H1 (cell line): ENCODE measurements around the gene WDR45. TPM values are rescaled to one million over a fixed set of nuclear protein-coding genes. Genes with fewer than 3 reads are reported as not detected.

ENCODE experiments used
- CREB1 ChIP-seq: IDR thresholded peaks from 2 replicates; pipeline ENCODE4 v1.6.1; 2012; ENCODE audit warnings: inconsistent platforms
- CTBP2 ChIP-seq: IDR thresholded peaks from 2 replicates; pipeline ENCODE4 v1.7.0; 2011; ENCODE audit warnings: borderline replicate concordance, mild to moderate bottlenecking, moderate library complexity, mixed read lengths, low read length; ENCODE audit not compliant: insufficient read depth, insufficient read length
- CTCF ChIP-seq, 3 experiments: IDR thresholded peaks; 1 replicate in 2 of 3; 2 replicates in 1 of 3; pipeline versions ENCODE4 v1.5.1 to v1.6.1; 2011; ENCODE audit warnings: low read length in 3 of 3, mild to moderate bottlenecking in 3 of 3, inconsistent platforms in 2 of 3, low read depth in 1 of 3, moderate library complexity in 1 of 3; ENCODE audit not compliant: insufficient read depth in 1 of 3; ENCODE audit errors: control extremely low read depth in 1 of 3
- EGR1 ChIP-seq: IDR thresholded peaks from 2 replicates; pipeline ENCODE4 v1.6.1; 2011; ENCODE audit warnings: low read depth, low read length, borderline replicate concordance
- GABPA ChIP-seq: IDR thresholded peaks from 2 replicates; pipeline ENCODE4 v1.6.1; 2011; ENCODE audit warnings: mild to moderate bottlenecking, low read length, moderate library complexity, borderline replicate concordance; ENCODE audit not compliant: insufficient read depth
- KDM1A ChIP-seq: fragments of 200-600, 300-600 bp; sonication (generic); IDR thresholded peaks from 2 replicates; pipeline ENCODE4 v1.7.1; 2016; ENCODE audit warnings: mild to moderate bottlenecking, low read length, borderline replicate concordance
- NRF1 ChIP-seq: IDR thresholded peaks from 2 replicates; pipeline ENCODE4 v1.6.1; 2011; ENCODE audit warnings: mild to moderate bottlenecking, low read depth, low read length, improper control_type of control experiment
- RAD21 ChIP-seq, 2 experiments: IDR thresholded peaks in 1 of 2; conservative IDR thresholded peaks in 1 of 2; 2 replicates each; pipeline ENCODE4 v1.6.1; 2011; ENCODE audit warnings: low read depth in 2 of 2, low read length in 2 of 2, improper control_type of control experiment in 1 of 2, inconsistent platforms in 1 of 2, mild to moderate bottlenecking in 1 of 2, moderate library complexity in 1 of 2
- RBBP5 ChIP-seq: IDR thresholded peaks from 2 replicates; pipeline ENCODE4 v1.7.1; 2012; ENCODE audit warnings: low read depth, mild to moderate bottlenecking, inconsistent platforms, low read length, moderate library complexity, borderline replicate concordance
- SIN3A ChIP-seq, 2 experiments: IDR thresholded peaks in 1 of 2; conservative IDR thresholded peaks in 1 of 2; 2 replicates each; pipeline ENCODE4 v1.6.1; 2011 to 2012; ENCODE audit warnings: low read length in 2 of 2, improper control_type of control experiment in 1 of 2, low read depth in 1 of 2, mild to moderate bottlenecking in 1 of 2
- TAF7 ChIP-seq: optimal IDR thresholded peaks from 2 replicates; pipeline ENCODE3; 2011; ENCODE audit warnings: low read depth, mild to moderate bottlenecking, inconsistent platforms, low read length, moderate library complexity, borderline replicate concordance
- polyA plus RNA-seq, 7 experiments: library from polyadenylated mRNA; depleted of rRNA in 3 of 7; stranded (reverse) in 5 of 7; unstranded in 2 of 7; fragments of >200 nt in 5 of 7; fragments of 200-250 nt in 2 of 7; gene quantifications; 1 replicate in 5 of 7; 2 replicates in 1 of 7; 4 replicates in 1 of 7; pipeline versions ENCODE4 v1.2.1 to v1.2.3, GENCODE V29; 2011 to 2013; ENCODE audit warnings: missing spikeins in 2 of 7, mixed read lengths in 2 of 7
- total RNA-seq: library from RNA; stranded (reverse); fragmentation: NEBNext Ultra II Directional; extraction: Animal tissue kit (Norgen Biotek cat#: 25700); gene quantifications from 2 replicates; pipeline ENCODE4 v1.2.1, GENCODE V29; 2021

WDR45 gene
- total and polyA plus RNA-seq, 2 of the 8 experiments (the other 6 are each of a cell fraction or from before 2014, with no cell fraction given): 27.9 to 49.7 TPM

- TF ChIP-seq CTBP2 (no peak), GABPA (no peak), KDM1A (0 out of 2 replicates have a peak, but pooled peaks have one; percentile 17), RBBP5 (no peak), SIN3A (conservative IDR thresholded peaks at IDR 0.05 in 1 of 2, IDR thresholded peaks at IDR 0.05 in 1 of 2; ENCODE audit: low read depth in 1 of 2, low read length in 2 of 2) (peak in 1 of 2 experiments; percentile 41; a peak in 2 of 4 replicates), RAD21 (IDR thresholded peaks at IDR 0.05 in 1 of 2, conservative IDR thresholded peaks at IDR 0.05 in 1 of 2; ENCODE audit: low read depth in 2 of 2, low read length in 2 of 2) (peak; percentile 62 to 66), NRF1 (peak; percentile 84), CREB1 (peak; percentile 74), CTCF (IDR thresholded peaks at IDR 0.05; ENCODE audit: control extremely low read depth in 1 of 3, insufficient read depth in 1 of 3, low read depth in 1 of 3, low read length in 3 of 3) (peak; percentile 43 to 61 (median 51)), EGR1 (0 out of 2 replicates have a peak, but pooled peaks have one; percentile 37), TAF7 (no peak)
Measured at GRCh38 chrX:49043220-49043986, 36.3 kb downstream of the WDR45 start, which contains the start of gene TFE3 (continued).
